HEK293 (cell line): ENCODE results near the gene ZNF555.

Experiments used
- CTCF ChIA-PET: fragments of 350-600 bp; formaldehyde crosslinking; extraction: SDS; loops from one replicate; lab custom pipeline; 2021; ENCODE audit warnings: antibody characterized with exemption; lab: Yijun Ruan, JAX
- POLR2A ChIA-PET: fragments of 300-600 bp; formaldehyde crosslinking; extraction: SDS; loops from one replicate; lab custom pipeline; 2020; ENCODE audit warnings: antibody characterized with exemption, inconsistent platforms; lab: Yijun Ruan, JAX
- H3K27ac ChIP-seq: fragments of 200-500 bp; sonication (Bioruptor generic); 2 replicates; pipeline ENCODE4 v1.5.1; 2014; ENCODE audit warnings: low read depth, low read length, control low read depth, inconsistent platforms; ENCODE audit errors: extremely low read depth
- H3K36me3 ChIP-seq, 2 experiments: fragments of 200-500 bp in 1 of 2; sonication (Bioruptor generic) in 1 of 2; 1 replicate in 1 of 2; 2 replicates in 1 of 2; pipeline ENCODE4 v1.5.1; 2014 to 2017; ENCODE audit warnings: inconsistent platforms in 2 of 2, low read length in 2 of 2; ENCODE audit not compliant: control insufficient read depth in 2 of 2, insufficient read depth in 1 of 2
- H3K4me1 ChIP-seq: fragments of 200-500 bp; sonication (Bioruptor generic); 2 replicates; pipeline ENCODE4 v1.5.1; 2014; ENCODE audit warnings: mild to moderate bottlenecking, low read length, inconsistent platforms; ENCODE audit not compliant: control insufficient read depth, insufficient read depth
- H3K4me3 ChIP-seq: 2 replicates; pipeline ENCODE4 v1.5.1; 2011; ENCODE audit warnings: low read depth, mild to moderate bottlenecking, control low read depth, low read length, moderate library complexity
- H3K9me3 ChIP-seq: fragments of 200-500 bp; sonication (Bioruptor generic); 2 replicates; pipeline ENCODE4 v1.5.1; 2014; ENCODE audit warnings: low read depth, low read length, inconsistent platforms; ENCODE audit not compliant: control insufficient read depth, insufficient read depth
- BCL11B ChIP-seq: fragments of 450-650 bp; formaldehyde crosslinking; IDR thresholded peaks from 2 replicates; pipeline ENCODE4 v1.5.1; 2016; ENCODE audit warnings: low read depth, missing biosample characterization, missing genetic modification characterization
- GFI1B ChIP-seq: fragments of 450-650 bp; formaldehyde crosslinking; IDR thresholded peaks from 2 replicates; pipeline ENCODE4 v1.5.1; 2016; ENCODE audit warnings: missing biosample characterization, missing genetic modification characterization
- GLIS2 ChIP-seq: fragments of 450-650 bp; formaldehyde crosslinking; IDR thresholded peaks from 2 replicates; pipeline ENCODE4 v1.5.1; 2016; ENCODE audit warnings: missing biosample characterization, missing genetic modification characterization
- HOXA7 ChIP-seq: sonication (generic); formaldehyde crosslinking; IDR thresholded peaks from 2 replicates; pipeline ENCODE4 v1.8.1; 2022; ENCODE audit warnings: missing genetic modification reagents, borderline replicate concordance
- SP3 ChIP-seq: fragments of 450-650 bp; formaldehyde crosslinking; IDR thresholded peaks from 2 replicates; pipeline ENCODE4 v1.5.1; 2016; ENCODE audit warnings: missing biosample characterization, missing genetic modification characterization
- TRIM28 ChIP-seq: IDR thresholded peaks from 2 replicates; pipeline ENCODE4 v1.6.1; 2011; ENCODE audit warnings: low read length, control low read depth, borderline replicate concordance
- YY2 ChIP-seq: fragments of 450-650 bp; formaldehyde crosslinking; IDR thresholded peaks from 2 replicates; pipeline ENCODE4 v1.5.1; 2016; ENCODE audit warnings: missing biosample characterization, missing genetic modification characterization
- ZBTB1 ChIP-seq: fragments of 450-650 bp; formaldehyde crosslinking; IDR thresholded peaks from 2 replicates; pipeline ENCODE4 v1.5.1; 2016; ENCODE audit warnings: missing biosample characterization, missing genetic modification characterization
- ZBTB48 ChIP-seq: fragments of 450-650 bp; formaldehyde crosslinking; IDR thresholded peaks from 2 replicates; pipeline ENCODE4 v1.5.1; 2016; ENCODE audit warnings: missing biosample characterization, missing genetic modification characterization
- ZBTB7A ChIP-seq: fragments of 450-650 bp; formaldehyde crosslinking; IDR thresholded peaks from 2 replicates; pipeline ENCODE4 v1.5.1; 2016; ENCODE audit warnings: low read depth, missing biosample characterization, missing genetic modification characterization
- ZNF132 ChIP-seq: fragments of 450-650 bp; formaldehyde crosslinking; IDR thresholded peaks from 2 replicates; pipeline ENCODE4 v1.5.1; 2017; ENCODE audit warnings: missing biosample characterization, missing genetic modification characterization, borderline replicate concordance
- ZNF155 ChIP-seq: fragments of 450-650 bp; formaldehyde crosslinking; IDR thresholded peaks from 2 replicates; pipeline ENCODE4 v1.5.1; 2016; ENCODE audit warnings: missing biosample characterization, missing genetic modification characterization
- ZNF266 ChIP-seq: fragments of 450-650 bp; formaldehyde crosslinking; IDR thresholded peaks from 2 replicates; pipeline ENCODE4 v1.5.1; 2016; ENCODE audit warnings: missing biosample characterization, missing genetic modification characterization, low read depth
- ZNF302 ChIP-seq: fragments of 450-650 bp; formaldehyde crosslinking; IDR thresholded peaks from 2 replicates; pipeline ENCODE4 v1.5.1; 2016; ENCODE audit warnings: missing biosample characterization, missing genetic modification characterization, low read depth
- ZNF335 ChIP-seq: fragments of 450-650 bp; formaldehyde crosslinking; conservative IDR thresholded peaks from 2 replicates; pipeline ENCODE4 v1.5.1; 2016; ENCODE audit warnings: missing biosample characterization, missing genetic modification characterization
- ZNF391 ChIP-seq: fragments of 450-650 bp; formaldehyde crosslinking; IDR thresholded peaks from 2 replicates; pipeline ENCODE4 v1.5.1; 2016; ENCODE audit warnings: low read depth, missing biosample characterization, missing genetic modification characterization, borderline replicate concordance
- ZNF394 ChIP-seq: fragments of 450-650 bp; formaldehyde crosslinking; IDR thresholded peaks from 2 replicates; pipeline ENCODE4 v1.5.1; 2016; ENCODE audit warnings: missing biosample characterization, missing genetic modification characterization, mild to moderate bottlenecking, moderate library complexity, borderline replicate concordance
- ZNF514 ChIP-seq: fragments of 450-650 bp; formaldehyde crosslinking; IDR thresholded peaks from 2 replicates; pipeline ENCODE4 v1.5.1; 2016; ENCODE audit warnings: missing biosample characterization, missing genetic modification characterization
- ZNF585B ChIP-seq: fragments of 450-650 bp; formaldehyde crosslinking; IDR thresholded peaks from 2 replicates; pipeline ENCODE4 v1.5.1; 2016; ENCODE audit warnings: missing biosample characterization, missing genetic modification characterization
- ZNF623 ChIP-seq: fragments of 450-650 bp; formaldehyde crosslinking; IDR thresholded peaks from 2 replicates; pipeline ENCODE4 v1.5.1; 2016; ENCODE audit warnings: missing biosample characterization, missing genetic modification characterization
- ZNF701 ChIP-seq: fragments of 450-650 bp; formaldehyde crosslinking; IDR thresholded peaks from 2 replicates; pipeline ENCODE4 v1.5.1; 2016; ENCODE audit warnings: missing biosample characterization, missing genetic modification characterization
- ZNF747 ChIP-seq: fragments of 450-650 bp; formaldehyde crosslinking; IDR thresholded peaks from 2 replicates; pipeline ENCODE4 v1.5.1; 2016; ENCODE audit warnings: missing biosample characterization, missing genetic modification characterization
- ZNF777 ChIP-seq: fragments of 450-650 bp; formaldehyde crosslinking; IDR thresholded peaks from 2 replicates; pipeline ENCODE4 v1.5.1; 2017; ENCODE audit warnings: missing biosample characterization, missing genetic modification characterization, borderline replicate concordance
- TF ChIP-seq, protein P1 (sequence below): fragments of 450-650 bp; formaldehyde crosslinking; IDR thresholded peaks from 2 replicates; pipeline ENCODE4 v1.5.1; 2016; ENCODE audit warnings: missing biosample characterization, missing genetic modification characterization
- TF ChIP-seq, protein P2 (sequence below): fragments of 450-650 bp; IDR thresholded peaks from 2 replicates; pipeline ENCODE4 v1.5.1; 2018; ENCODE audit warnings: missing biosample characterization, missing genetic modification characterization
- TF ChIP-seq, protein P3 (sequence below): sonication (generic); formaldehyde crosslinking; IDR thresholded peaks from 2 replicates; pipeline ENCODE4 v1.8.1; 2022; ENCODE audit warnings: mild to moderate bottlenecking, moderate library complexity, missing genetic modification reagents

ZNF555 gene

DNA sequence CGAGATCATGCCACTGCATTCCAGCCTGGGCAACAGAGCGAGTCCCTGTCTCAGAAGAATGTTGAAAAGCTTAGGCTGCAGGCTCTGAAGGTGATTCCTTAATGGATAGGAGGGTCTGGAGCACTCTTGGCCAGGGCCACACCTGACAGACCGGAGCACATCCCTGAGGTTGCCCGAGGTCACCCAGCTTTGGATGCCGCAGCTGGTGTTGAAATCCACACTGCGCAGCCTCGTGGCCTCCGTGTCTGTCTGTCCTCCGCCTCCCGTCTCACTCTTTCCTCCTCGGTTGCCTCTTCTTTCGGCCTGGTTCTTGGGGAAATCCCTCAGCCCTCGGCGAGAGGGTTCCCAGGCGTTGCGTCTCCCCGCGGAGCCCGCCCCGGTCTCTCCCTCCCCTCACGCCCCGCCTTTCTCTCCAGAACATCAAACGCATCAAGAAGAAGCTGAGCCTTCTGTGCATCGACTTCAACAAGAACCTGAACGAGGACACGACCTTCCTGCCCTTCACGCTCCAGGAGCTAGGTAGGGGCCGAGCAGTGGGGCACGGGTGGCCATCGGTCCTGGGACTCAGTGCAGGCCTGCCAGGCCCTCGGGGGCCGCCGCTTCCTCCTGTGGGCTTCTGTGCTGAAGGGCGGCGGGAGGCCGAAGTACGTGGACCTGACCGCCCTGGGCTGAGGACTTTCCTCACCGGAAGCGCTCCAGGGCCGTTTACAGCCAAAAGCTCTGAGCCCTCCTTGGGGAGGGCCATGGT, 41.8 kb upstream of the ZNF555 start:
- no peak for TF ChIP-seq HOXA7
- TF ChIP-seq GLIS2: no peak
- no peak for TF ChIP-seq ZNF132 (tag by site-specific recombination)
- TF ChIP-seq ZNF391 (tag by site-specific recombination): no peak
- no peak for TF ChIP-seq ZBTB48
- TF ChIP-seq ZNF701 (tag by site-specific recombination): no peak
- no peak for TF ChIP-seq ZNF777 (tag by site-specific recombination)
- TF ChIP-seq ZBTB7A (tag by site-specific recombination): no peak
- TF ChIP-seq YY2 (tag by site-specific recombination): no peak
- no peak for TF ChIP-seq ZNF747 (tag by site-specific recombination)
- TF ChIP-seq ZNF266 (tag by site-specific recombination): no peak
- no peak for TF ChIP-seq TRIM28
- TF ChIP-seq, protein P1, sequence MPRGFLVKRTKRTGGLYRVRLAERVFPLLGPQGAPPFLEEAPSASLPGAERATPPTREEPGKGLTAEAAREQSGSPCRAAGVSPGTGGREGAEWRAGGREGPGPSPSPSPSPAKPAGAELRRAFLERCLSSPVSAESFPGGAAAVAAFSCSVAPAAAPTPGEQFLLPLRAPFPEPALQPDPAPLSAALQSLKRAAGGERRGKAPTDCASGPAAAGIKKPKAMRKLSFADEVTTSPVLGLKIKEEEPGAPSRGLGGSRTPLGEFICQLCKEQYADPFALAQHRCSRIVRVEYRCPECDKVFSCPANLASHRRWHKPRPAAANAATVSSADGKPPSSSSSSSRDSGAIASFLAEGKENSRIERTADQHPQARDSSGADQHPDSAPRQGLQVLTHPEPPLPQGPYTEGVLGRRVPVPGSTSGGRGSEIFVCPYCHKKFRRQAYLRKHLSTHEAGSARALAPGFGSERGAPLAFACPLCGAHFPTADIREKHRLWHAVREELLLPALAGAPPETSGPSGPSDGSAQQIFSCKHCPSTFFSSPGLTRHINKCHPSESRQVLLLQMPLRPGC (tag by site-specific recombination): no peak
- no peak for TF ChIP-seq GFI1B (tag by site-specific recombination)
- no peak for TF ChIP-seq ZBTB1 (tag by site-specific recombination)
- TF ChIP-seq, protein P2, sequence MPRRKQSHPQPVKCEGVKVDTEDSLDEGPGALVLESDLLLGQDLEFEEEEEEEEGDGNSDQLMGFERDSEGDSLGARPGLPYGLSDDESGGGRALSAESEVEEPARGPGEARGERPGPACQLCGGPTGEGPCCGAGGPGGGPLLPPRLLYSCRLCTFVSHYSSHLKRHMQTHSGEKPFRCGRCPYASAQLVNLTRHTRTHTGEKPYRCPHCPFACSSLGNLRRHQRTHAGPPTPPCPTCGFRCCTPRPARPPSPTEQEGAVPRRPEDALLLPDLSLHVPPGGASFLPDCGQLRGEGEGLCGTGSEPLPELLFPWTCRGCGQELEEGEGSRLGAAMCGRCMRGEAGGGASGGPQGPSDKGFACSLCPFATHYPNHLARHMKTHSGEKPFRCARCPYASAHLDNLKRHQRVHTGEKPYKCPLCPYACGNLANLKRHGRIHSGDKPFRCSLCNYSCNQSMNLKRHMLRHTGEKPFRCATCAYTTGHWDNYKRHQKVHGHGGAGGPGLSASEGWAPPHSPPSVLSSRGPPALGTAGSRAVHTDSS: no peak
- no peak for TF ChIP-seq SP3
- no peak for TF ChIP-seq ZNF155 (tag by site-specific recombination)
- H3K4me3 ChIP-seq: no peak overlapping the region
- H3K27ac ChIP-seq: no peak overlapping the region
- H3K36me3 ChIP-seq: peaks cover 29 to 95% of the 10 kb centered on the region in 2 experiments
- POLR2A ChIA-PET: interaction anchor here (1.4 kb wide), 1 partner anchor 16 kb away, joined by 5 read pairs; the partner anchor contains the start of gene SGTA
- H3K9me3 ChIP-seq: no peaks in the 10 kb centered on the region
- CTCF ChIA-PET: interaction anchor here (0.9 to 1.5 kb wide), 2 partner anchors 20 to 151 kb away, joined by 4 to 7 read pairs; partner anchors contain the start of gene ZNF554
- no peaks in the 10 kb centered on the region for H3K4me1 ChIP-seq

DNA sequence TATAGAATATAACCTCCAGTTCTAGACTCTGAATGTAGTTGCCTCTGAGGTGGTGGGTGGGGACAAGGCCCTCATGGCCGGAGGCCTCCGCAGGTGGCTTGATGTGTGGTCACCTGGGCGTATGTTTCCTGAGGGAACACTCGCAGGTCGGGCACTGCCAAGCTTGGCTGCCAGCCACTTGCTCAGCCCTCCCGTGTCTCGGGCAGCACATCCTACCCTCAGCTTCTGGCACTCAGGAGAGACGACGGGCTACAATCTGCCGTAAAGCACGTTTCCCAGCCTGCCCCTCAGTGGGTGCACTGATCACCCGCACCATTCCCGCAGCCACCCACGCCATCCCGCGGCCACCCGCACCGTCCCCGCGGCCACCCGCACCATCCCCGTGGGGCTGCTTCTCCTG, 40.8 kb upstream of the ZNF555 start:
- ChIA-PET CTCF (interaction anchor here (1.5 kb wide), 1 partner anchor 152 kb away, joined by 4 read pairs; no protein-coding TSS in a partner anchor), POLR2A (no interaction called here)
- peaks cover 21 to 95% of the 10 kb centered on the region in 2 experiments for H3K36me3 ChIP-seq
- no peak for TF ChIP-seq ZNF585B (tag by site-specific recombination)
- TF ChIP-seq ZNF335: no peak
- no peak for TF ChIP-seq ZNF623
- TF ChIP-seq, protein P3, sequence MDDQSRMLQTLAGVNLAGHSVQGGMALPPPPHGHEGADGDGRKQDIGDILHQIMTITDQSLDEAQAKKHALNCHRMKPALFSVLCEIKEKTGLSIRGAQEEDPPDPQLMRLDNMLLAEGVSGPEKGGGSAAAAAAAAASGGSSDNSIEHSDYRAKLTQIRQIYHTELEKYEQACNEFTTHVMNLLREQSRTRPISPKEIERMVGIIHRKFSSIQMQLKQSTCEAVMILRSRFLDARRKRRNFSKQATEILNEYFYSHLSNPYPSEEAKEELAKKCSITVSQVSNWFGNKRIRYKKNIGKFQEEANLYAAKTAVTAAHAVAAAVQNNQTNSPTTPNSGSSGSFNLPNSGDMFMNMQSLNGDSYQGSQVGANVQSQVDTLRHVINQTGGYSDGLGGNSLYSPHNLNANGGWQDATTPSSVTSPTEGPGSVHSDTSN (CRISPR knock-in tag): no peak
- TF ChIP-seq ZNF514: no peak
- no peak for TF ChIP-seq ZNF394 (tag by site-specific recombination)
- TF ChIP-seq BCL11B (tag by site-specific recombination): no peak
- TF ChIP-seq ZNF302 (tag by site-specific recombination): no peak
- H3K9me3 ChIP-seq: no peaks in the 10 kb centered on the region
- no peaks in the 10 kb centered on the region for H3K4me1 ChIP-seq
- H3K4me3 ChIP-seq: no peak overlapping the region
- H3K27ac ChIP-seq: no peak overlapping the region
